DND-41 (cell line): ENCODE results near the gene C6.
"Not testable (repeated sequence)": the region's sequence is repeated elsewhere in the genome, so short reads cannot be mapped to it uniquely, and the experiment has no call there.

Source experiments
- ATAC-seq: fragments of 200-7000 bp; cut with Tn5 transposase; 3 replicates; pipeline ENCODE4 v1.9.1; 2021; ENCODE audit warnings: low read depth; ENCODE audit not compliant: insufficient read depth
- DNase-seq: peaks from one replicate; pipeline ENCODE4 v3.0.0-alpha.2; 2020
- H2AFZ ChIP-seq: 2 replicates; pipeline ENCODE4 v1.6.0; 2012; ENCODE audit warnings: low read depth, low read length
- H3K27ac ChIP-seq: 2 replicates; pipeline ENCODE4 v1.5.1; 2012; ENCODE audit warnings: low read length, inconsistent platforms
- H3K27me3 ChIP-seq: fragments of 200-600 bp; sonication (generic); 2 replicates; pipeline ENCODE4 v1.6.0; 2012; ENCODE audit warnings: low read length, mild to moderate bottlenecking, inconsistent platforms; ENCODE audit not compliant: insufficient read depth, poor library complexity
- H3K36me3 ChIP-seq: 2 replicates; pipeline ENCODE4 v1.5.1; 2012; ENCODE audit warnings: low read length, inconsistent platforms; ENCODE audit not compliant: insufficient read depth
- H3K4me1 ChIP-seq: 2 replicates; pipeline ENCODE4 v1.5.1; 2012; ENCODE audit warnings: mild to moderate bottlenecking, low read length; ENCODE audit not compliant: insufficient read depth
- H3K4me2 ChIP-seq: 2 replicates; pipeline ENCODE4 v1.6.0; 2012; ENCODE audit warnings: mild to moderate bottlenecking, moderate library complexity, low read length, inconsistent platforms; ENCODE audit not compliant: insufficient read depth
- H3K4me3 ChIP-seq, 2 experiments: fragments of 200-600 bp in 1 of 2; shearing (Covaris generic) in 1 of 2; 2 replicates each; pipeline ENCODE4 v1.5.1; 2012 to 2016; ENCODE audit warnings: inconsistent platforms in 2 of 2, low read length in 2 of 2, mild to moderate bottlenecking in 2 of 2, low read depth in 1 of 2, moderate library complexity in 1 of 2
- H3K79me2 ChIP-seq: 2 replicates; pipeline ENCODE4 v1.6.0; 2012; ENCODE audit warnings: low read length, inconsistent platforms; ENCODE audit not compliant: insufficient read depth
- H3K9ac ChIP-seq: 2 replicates; pipeline ENCODE4 v1.6.0; 2012; ENCODE audit warnings: low read depth, mild to moderate bottlenecking, inconsistent platforms, low read length, moderate library complexity
- H3K9me3 ChIP-seq: 2 replicates; pipeline ENCODE4 v1.5.1; 2012; ENCODE audit warnings: low read length, moderate library complexity, mild to moderate bottlenecking, inconsistent platforms; ENCODE audit not compliant: insufficient read depth, severe bottlenecking
- H4K20me1 ChIP-seq: 2 replicates; pipeline ENCODE4 v1.6.0; 2012; ENCODE audit warnings: low read length; ENCODE audit not compliant: insufficient read depth
- CTCF ChIP-seq: IDR thresholded peaks from 2 replicates; pipeline ENCODE4 v1.5.1; 2012; ENCODE audit warnings: borderline replicate concordance, low read length, moderate library complexity, mild to moderate bottlenecking; ENCODE audit not compliant: poor library complexity, severe bottlenecking; ENCODE audit errors: extremely low read depth
- EZH2 ChIP-seq: IDR thresholded peaks from 3 replicates; pipeline ENCODE4 v1.6.1; 2012; ENCODE audit warnings: borderline replicate concordance, low read depth, mild to moderate bottlenecking, moderate library complexity, low read length, inconsistent platforms; ENCODE audit not compliant: severe bottlenecking

C6 gene

GRCh38 chr5:41193456-41194205, 19.7 kb downstream of the C6 start:
- no peaks in the 10 kb centered on the region for H4K20me1 ChIP-seq
- H3K79me2 ChIP-seq: no peaks in the 10 kb centered on the region
- no peak overlapping the region for H3K27ac ChIP-seq
- TF ChIP-seq CTCF: no peak
- TF ChIP-seq EZH2: no peak
- H3K9me3 ChIP-seq: no peaks in the 10 kb centered on the region
- no peaks in the 10 kb centered on the region for H3K27me3 ChIP-seq
- no peaks in the 10 kb centered on the region for H3K36me3 ChIP-seq
- ATAC-seq: no peak
- H3K9ac ChIP-seq: no peak overlapping the region
- no peak for DNase-seq
- no peak overlapping the region for H2AFZ ChIP-seq
- no peak overlapping the region for H3K4me2 ChIP-seq
- no peak overlapping the region for H3K4me3 ChIP-seq
- no peaks in the 10 kb centered on the region for H3K4me1 ChIP-seq

GRCh38 chr5:41191249-41191648, 22.1 kb downstream of the C6 start:
- no peak for TF ChIP-seq CTCF
- TF ChIP-seq EZH2: no peak

GRCh38 chr5:41186143-41186542, 27.2 kb downstream of the C6 start:
- ATAC-seq: no peak
- Histone ChIP-seq H4K20me1 (no peaks in the 10 kb centered on the region), H3K79me2 (no peaks in the 10 kb centered on the region), H2AFZ (no peak overlapping the region), H3K4me2 (no peak overlapping the region), H3K9me3 (no peaks in the 10 kb centered on the region), H3K27me3 (no peaks in the 10 kb centered on the region), H3K27ac (no peak overlapping the region), H3K36me3 (no peaks in the 10 kb centered on the region), H3K4me1 (no peaks in the 10 kb centered on the region), H3K9ac (no peak overlapping the region), H3K4me3 (no peak overlapping the region)
- TF ChIP-seq CTCF: no peak
- no peak for TF ChIP-seq EZH2
- no peak for DNase-seq

More at GRCh38 chr5:41191249-41191648, 22.1 kb downstream of the C6 start:
- no peak overlapping the region for H3K9ac ChIP-seq
- H4K20me1 ChIP-seq: no peaks in the 10 kb centered on the region
- H3K79me2 ChIP-seq: no peaks in the 10 kb centered on the region
- H2AFZ ChIP-seq: no peak overlapping the region
- no peak overlapping the region for H3K4me3 ChIP-seq
- DNase-seq (no peak), ATAC-seq (no peak)
- H3K36me3 ChIP-seq: no peaks in the 10 kb centered on the region
- H3K9me3 ChIP-seq: no peaks in the 10 kb centered on the region
- H3K4me1 ChIP-seq: no peaks in the 10 kb centered on the region
- H3K27me3 ChIP-seq: no peaks in the 10 kb centered on the region
- H3K27ac ChIP-seq: no peak overlapping the region
- H3K4me2 ChIP-seq: no peak overlapping the region

GRCh38 chr5:41183331-41183730, 30.0 kb downstream of the C6 start:
- not testable (repeated sequence) for H3K4me3 ChIP-seq, H3K36me3 ChIP-seq, DNase-seq, H3K9ac ChIP-seq, H3K4me2 ChIP-seq, H3K27ac ChIP-seq, ATAC-seq, H3K4me1 ChIP-seq, H3K79me2 ChIP-seq, H4K20me1 ChIP-seq, H3K27me3 ChIP-seq, H3K9me3 ChIP-seq, H2AFZ ChIP-seq
